H1 (cell line): ENCODE results near the gene RNFT2. TPM values are rescaled to one million over a fixed set of nuclear protein-coding genes. Genes with fewer than 3 reads are reported as not detected.

Experiments
- CTCF ChIA-PET: fragments of 300-600 bp; sonication (Branson Sonifier 250); formaldehyde crosslinking; loops from one replicate; lab custom pipeline; 2021; ENCODE audit not compliant: partially characterized antibody; lab: Charles Lee
- POLR2A ChIA-PET: fragments of 300-600 bp; sonication (Branson Sonifier 250); formaldehyde crosslinking; loops from one replicate; lab custom pipeline; 2021; ENCODE audit warnings: inconsistent platforms; ENCODE audit not compliant: partially characterized antibody; lab: Charles Lee
- DNase-seq, 2 experiments: peaks; one replicate each; pipeline versions ENCODE4 v3.0.0 to v3.0.0-alpha.2; 2010 to 2022; ENCODE audit warnings: low spot score in 2 of 2, low read depth in 1 of 2, mixed read lengths in 1 of 2
- FAIRE-seq: peaks from 2 replicates; lab custom pipeline; 2011; peaks lifted over from hg19 to GRCh38; lab: Jason Lieb, UNC
- H2AFZ ChIP-seq: 2 replicates; pipeline ENCODE4 v1.8.1; 2012; ENCODE audit warnings: low read length, inconsistent platforms
- H2AK5ac ChIP-seq: 2 replicates; pipeline ENCODE4 v1.6.1; 2013; ENCODE audit warnings: low read depth, low read length
- H2BK120ac ChIP-seq: replicated peaks from 2 replicates; pipeline ENCODE3; 2013; ENCODE audit warnings: low read depth, low read length, inconsistent platforms
- H2BK12ac ChIP-seq: 2 replicates; pipeline ENCODE4 v1.6.1; 2013; ENCODE audit warnings: low read depth, low read length
- H2BK15ac ChIP-seq: 2 replicates; pipeline ENCODE4 v1.6.1; 2013; ENCODE audit warnings: low read length
- H2BK20ac ChIP-seq: 2 replicates; pipeline ENCODE4 v1.6.1; 2013; ENCODE audit warnings: low read length
- H2BK5ac ChIP-seq: 2 replicates; pipeline ENCODE4 v1.6.1; 2013; ENCODE audit warnings: low read depth, low read length
- H3K14ac ChIP-seq: 2 replicates; pipeline ENCODE4 v1.6.1; 2013; ENCODE audit warnings: inconsistent platforms; ENCODE audit not compliant: insufficient read length
- H3K18ac ChIP-seq: 2 replicates; pipeline ENCODE4 v1.6.1; 2013; ENCODE audit warnings: low read length; ENCODE audit errors: extremely low read depth
- H3K23ac ChIP-seq: 2 replicates; pipeline ENCODE4 v1.6.1; 2013; ENCODE audit warnings: inconsistent platforms; ENCODE audit not compliant: insufficient read length
- H3K23me2 ChIP-seq: 2 replicates; pipeline ENCODE4 v1.6.1; 2013; ENCODE audit warnings: low read depth, low read length
- H3K27ac ChIP-seq: 2 replicates; pipeline ENCODE4 v1.6.1; 2011; ENCODE audit warnings: low read depth, low read length, inconsistent platforms
- H3K27me3 ChIP-seq, 4 experiments: replicated peaks in 1 of 4; 1 replicate in 1 of 4; 2 replicates in 3 of 4; pipeline versions ENCODE4 v1.6.1 to v1.8.1; 2011 to 2013; ENCODE audit warnings: low read length in 3 of 4, mild to moderate bottlenecking in 3 of 4, inconsistent platforms in 2 of 4, mixed read lengths in 2 of 4, moderate library complexity in 1 of 4; ENCODE audit not compliant: control insufficient read depth in 3 of 4, insufficient read depth in 3 of 4; ENCODE audit errors: extremely low read depth in 1 of 4
- H3K36me3 ChIP-seq, 4 experiments: 2 replicates each; pipeline versions ENCODE4 v1.6.1 to v1.8.1; 2011 to 2013; ENCODE audit warnings: mild to moderate bottlenecking in 4 of 4, low read length in 3 of 4, moderate library complexity in 2 of 4, control low read depth in 1 of 4, inconsistent platforms in 1 of 4; ENCODE audit not compliant: insufficient read depth in 4 of 4, control insufficient read depth in 2 of 4
- H3K4ac ChIP-seq: replicated peaks from 2 replicates; pipeline ENCODE3; 2013; ENCODE audit warnings: low read length, low read depth, mixed read lengths, inconsistent platforms; ENCODE audit not compliant: insufficient read length
- H3K4me1 ChIP-seq, 4 experiments: replicated peaks in 1 of 4; 1 replicate in 1 of 4; 2 replicates in 3 of 4; pipeline versions ENCODE4 v1.6.1 to v1.8.1; 2011 to 2013; ENCODE audit warnings: low read length in 3 of 4, inconsistent platforms in 2 of 4, mixed read lengths in 1 of 4; ENCODE audit not compliant: insufficient read depth in 4 of 4, control insufficient read depth in 3 of 4
- H3K4me2 ChIP-seq, 2 experiments: 2 replicates each; pipeline versions ENCODE4 v1.6.1 to v1.8.1; 2011 to 2013; ENCODE audit warnings: low read depth in 2 of 2, low read length in 2 of 2, control low read depth in 1 of 2, inconsistent platforms in 1 of 2, mild to moderate bottlenecking in 1 of 2; ENCODE audit not compliant: insufficient read depth in 1 of 2
- H3K4me3 ChIP-seq, 4 experiments: fragments of 200-600, 300-600 bp in 1 of 4; sonication (generic), shearing (Covaris generic), sonication (Bioruptor Twin) in 1 of 4; 2 replicates each; pipeline versions ENCODE4 v1.5.1 to v1.8.1; 2011 to 2016; ENCODE audit warnings: low read length in 4 of 4, low read depth in 3 of 4, control low read depth in 2 of 4, inconsistent platforms in 2 of 4, mild to moderate bottlenecking in 2 of 4, mixed read lengths in 1 of 4, moderate library complexity in 1 of 4; ENCODE audit not compliant: insufficient read depth in 2 of 4; ENCODE audit errors: extremely low read depth in 1 of 4
- H3K56ac ChIP-seq: replicated peaks from 2 replicates; pipeline ENCODE3; 2013; ENCODE audit warnings: low read depth, mild to moderate bottlenecking, mixed read lengths, low read length, inconsistent platforms; ENCODE audit not compliant: insufficient read length
- H3K79me1 ChIP-seq: 2 replicates; pipeline ENCODE4 v1.6.1; 2013; ENCODE audit warnings: low read depth, low read length, control low read depth
- H3K79me2 ChIP-seq, 2 experiments: 2 replicates each; pipeline versions ENCODE4 v1.6.1 to v1.8.1; 2012 to 2013; ENCODE audit warnings: low read length in 2 of 2, mild to moderate bottlenecking in 2 of 2, inconsistent platforms in 1 of 2; ENCODE audit not compliant: insufficient read depth in 2 of 2, control insufficient read depth in 1 of 2
- H3K9ac ChIP-seq, 4 experiments: replicated peaks in 1 of 4; 1 replicate in 1 of 4; 2 replicates in 3 of 4; pipeline versions ENCODE4 v1.6.1 to v1.8.1; 2011 to 2013; ENCODE audit warnings: low read depth in 3 of 4, low read length in 3 of 4, control low read depth in 2 of 4, mild to moderate bottlenecking in 2 of 4, moderate library complexity in 2 of 4, inconsistent platforms in 1 of 4; ENCODE audit errors: extremely low read depth in 1 of 4
- H3K9me3 ChIP-seq, 2 experiments: 2 replicates each; pipeline versions ENCODE4 v1.6.1 to v1.8.1; 2012 to 2013; ENCODE audit warnings: mild to moderate bottlenecking in 2 of 2, moderate library complexity in 2 of 2, control low read depth in 1 of 2, inconsistent platforms in 1 of 2, low read depth in 1 of 2, low read length in 1 of 2, mixed read lengths in 1 of 2; ENCODE audit not compliant: insufficient read depth in 2 of 2
- H4K20me1 ChIP-seq, 2 experiments: replicated peaks in 1 of 2; 2 replicates each; pipeline versions ENCODE3 to v1.8.1; 2011 to 2013; ENCODE audit warnings: inconsistent platforms in 2 of 2, low read length in 2 of 2, mild to moderate bottlenecking in 1 of 2; ENCODE audit not compliant: insufficient read depth in 2 of 2, control insufficient read depth in 1 of 2
- H4K5ac ChIP-seq: 2 replicates; pipeline ENCODE4 v1.6.1; 2013; ENCODE audit warnings: low read length, low read depth, mixed read lengths, inconsistent platforms; ENCODE audit not compliant: insufficient read length
- H4K8ac ChIP-seq: 2 replicates; pipeline ENCODE4 v1.8.0; 2013; ENCODE audit warnings: mild to moderate bottlenecking, moderate library complexity, low read length, inconsistent platforms; ENCODE audit not compliant: insufficient read depth; ENCODE audit errors: extremely low read depth
- H4K91ac ChIP-seq: replicated peaks from 2 replicates; pipeline ENCODE3; 2013; ENCODE audit warnings: low read length, mixed read lengths, inconsistent platforms; ENCODE audit not compliant: insufficient read length
- ASH2L ChIP-seq: fragments of 200-600, 300-600 bp; sonication (generic); IDR thresholded peaks from one replicate; pipeline ENCODE4 v1.7.1; 2017; ENCODE audit warnings: low read length
- CREB1 ChIP-seq: IDR thresholded peaks from 2 replicates; pipeline ENCODE4 v1.6.1; 2012; ENCODE audit warnings: inconsistent platforms
- GTF2F1 ChIP-seq: IDR thresholded peaks from 2 replicates; pipeline ENCODE4 v1.6.1; 2012; ENCODE audit warnings: low read depth, low read length, improper control_type of control experiment, borderline replicate concordance
- KDM5A ChIP-seq: fragments of 200-600 bp; IDR thresholded peaks from 2 replicates; pipeline ENCODE4 v1.7.1; 2012; ENCODE audit warnings: mild to moderate bottlenecking, low read length, inconsistent platforms, mixed read lengths
- SIRT6 ChIP-seq: IDR thresholded peaks from one replicate; pipeline ENCODE4 v1.7.1; 2012; ENCODE audit warnings: low read length, inconsistent platforms
- SP4 ChIP-seq: IDR thresholded peaks from 2 replicates; pipeline ENCODE4 v1.6.1; 2012; ENCODE audit warnings: low read length, inconsistent platforms
- SUZ12 ChIP-seq: fragments of 200-600 bp; sonication (generic); IDR thresholded peaks from 2 replicates; pipeline ENCODE4 v1.6.1; 2012; ENCODE audit warnings: mild to moderate bottlenecking, inconsistent platforms, low read length, moderate library complexity, mixed read lengths
- TCF12 ChIP-seq: IDR thresholded peaks from 2 replicates; pipeline ENCODE4 v1.6.1; 2011; ENCODE audit warnings: low read depth, mild to moderate bottlenecking, low read length
- WGBS, 2 experiments: shearing (Covaris generic) in 1 of 2; methylation state at CpG; one replicate each; pipeline versions ENCODE4 v1.1.6 to v1.1.7; 2013 to 2015; ENCODE audit warnings: low lambda C conversion rate in 2 of 2, mixed read lengths in 2 of 2, inconsistent platforms in 1 of 2, low coverage in 1 of 2, missing lambda C conversion rate in 1 of 2; ENCODE audit not compliant: insufficient replicate concordance in 2 of 2, insufficient coverage in 1 of 2, insufficient read length in 1 of 2; ENCODE audit errors: extremely low coverage in 1 of 2, missing lambda C conversion rate in 1 of 2; 5-methylcytosine and 5-hydroxymethylcytosine counted together
- polyA plus RNA-seq, 7 experiments: library from polyadenylated mRNA; depleted of rRNA in 3 of 7; stranded (reverse) in 5 of 7; unstranded in 2 of 7; fragments of >200 nt in 5 of 7; fragments of 200-250 nt in 2 of 7; gene quantifications; 1 replicate in 5 of 7; 2 replicates in 1 of 7; 4 replicates in 1 of 7; pipeline versions ENCODE4 v1.2.1 to v1.2.3, GENCODE V29; 2011 to 2013; ENCODE audit warnings: missing spikeins in 2 of 7, mixed read lengths in 2 of 7
- total RNA-seq: library from RNA; stranded (reverse); fragmentation: NEBNext Ultra II Directional; extraction: Animal tissue kit (Norgen Biotek cat#: 25700); gene quantifications from 2 replicates; pipeline ENCODE4 v1.2.1, GENCODE V29; 2021
- TF ChIP-seq, protein P1 (sequence below): IDR thresholded peaks from 2 replicates; pipeline ENCODE4 v1.6.1; 2012; ENCODE audit warnings: inconsistent platforms

Gene RNFT2
- total and polyA plus RNA-seq, 2 of the 8 experiments (the other 6 are each of a cell fraction or from before 2014, with no cell fraction given) = 14.2 to 33.1 TPM

GRCh38 chr12:116765271-116765670 lies 27.2 kb downstream of the RNFT2 start:
- 84% methylated on average over 5 of the region's 5 CpGs; no CpG with 5 or more reads in 1 of the 2 experiments for WGBS, 2 experiments
- H3K23me2 ChIP-seq = no peaks in the 10 kb centered on the region

More at GRCh38 chr12:116765271-116765670, 27.2 kb downstream of the RNFT2 start:
- Histone ChIP-seq H3K27me3 (no peaks in the 10 kb centered on the region), H3K4me2 (no peak overlapping the region), H3K23ac (no peak overlapping the region), H4K5ac (no peak overlapping the region), H2BK20ac (no peak overlapping the region), H2BK120ac (no peak overlapping the region), H4K20me1 (no peaks in the 10 kb centered on the region), H3K36me3 (peaks cover 1 to 11% (median 3%) of the 10 kb centered on the region in 4 experiments; a peak in 6 of 8 replicates), H3K4ac (no peak overlapping the region), H4K8ac (no peak overlapping the region), H3K79me2 (no peaks in the 10 kb centered on the region; a peak in 1 of 4 replicates), H3K56ac (no peak overlapping the region), H2BK15ac (no peak overlapping the region), H3K4me3 (no peak overlapping the region), H2BK12ac (no peak overlapping the region), H3K79me1 (peaks cover 3% of the 10 kb centered on the region; the same call in 1 of the 2 replicates), H2AK5ac (no peak overlapping the region), H3K14ac (no peak overlapping the region), H3K9me3 (no peaks in the 10 kb centered on the region), H3K9ac (no peak overlapping the region; a peak in 1 of 7 replicates), H3K18ac (no peak overlapping the region), H2AFZ (no peak overlapping the region), H4K91ac (no peak overlapping the region), H3K27ac (no peak overlapping the region), H2BK5ac (no peak overlapping the region), H3K4me1 (no peaks in the 10 kb centered on the region; a peak in 1 of 7 replicates)
- FAIRE-seq (no peak), DNase-seq (no peak)
- TF ChIP-seq SUZ12 (no peak), ASH2L (no peak), GTF2F1 (no peak), SP4 (no peak), SIRT6 (no peak), TCF12 (no peak), KDM5A (no peak), CREB1 (no peak)
- TF ChIP-seq, protein P1, sequence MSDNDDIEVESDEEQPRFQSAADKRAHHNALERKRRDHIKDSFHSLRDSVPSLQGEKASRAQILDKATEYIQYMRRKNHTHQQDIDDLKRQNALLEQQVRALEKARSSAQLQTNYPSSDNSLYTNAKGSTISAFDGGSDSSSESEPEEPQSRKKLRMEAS = no peak
- CTCF ChIA-PET = interaction anchor here (0.8 to 2.0 kb wide), 6 partner anchors 11 to 370 kb away, joined by 3 to 8 read pairs (median 3); no protein-coding TSS in a partner anchor
- POLR2A ChIA-PET = no interaction called here
